SK-N-SH treated with all-trans-retinoic acid at 6 μM for 48 hours (cell line): ENCODE results near the gene SCFD2.

ENCODE experiments used
- ARNTL ChIP-seq: fragments of 450-650 bp; formaldehyde crosslinking; IDR thresholded peaks from 2 replicates; pipeline ENCODE4 v1.5.0; 2020; ENCODE audit warnings: low read depth, mild to moderate bottlenecking, moderate library complexity, borderline replicate concordance
- BACH2 ChIP-seq: fragments of 250-450 bp; sonication (Bioruptor Pico); IDR thresholded peaks from 2 replicates; pipeline ENCODE4 v1.9.0; 2021; ENCODE audit warnings: mild to moderate bottlenecking, borderline replicate concordance
- CREB5 ChIP-seq: fragments of 250-450 bp; sonication (Bioruptor Pico); IDR thresholded peaks from 2 replicates; pipeline ENCODE4 v1.5.1; 2020; ENCODE audit warnings: low read depth, mild to moderate bottlenecking, moderate library complexity
- ESRRG ChIP-seq: fragments of 250-450 bp; sonication (Bioruptor Pico); IDR thresholded peaks from 2 replicates; pipeline ENCODE4 v1.6.1; 2021; ENCODE audit warnings: mild to moderate bottlenecking
- GLIS3 ChIP-seq: fragments of 250-450 bp; sonication (Bioruptor Pico); IDR thresholded peaks from 2 replicates; pipeline ENCODE4 v1.5.0; 2020; ENCODE audit warnings: mild to moderate bottlenecking, moderate library complexity
- RARB ChIP-seq: fragments of 250-450 bp; sonication (Bioruptor Pico); IDR thresholded peaks from 2 replicates; pipeline ENCODE4 v1.8.0; 2021; ENCODE audit warnings: mild to moderate bottlenecking, moderate library complexity
- SNAI2 ChIP-seq: fragments of 250-450 bp; sonication (Bioruptor Pico); IDR thresholded peaks from 2 replicates; pipeline ENCODE4 v1.5.0; 2020; ENCODE audit warnings: mild to moderate bottlenecking, moderate library complexity
- TSHZ2 ChIP-seq: fragments of 250-450 bp; sonication (Bioruptor Pico); IDR thresholded peaks from 2 replicates; pipeline ENCODE4 v1.5.0; 2020; ENCODE audit warnings: mild to moderate bottlenecking, moderate library complexity
- ZFP30 ChIP-seq: fragments of 450-650 bp; formaldehyde crosslinking; IDR thresholded peaks from 2 replicates; pipeline ENCODE4 v1.5.0; 2022; ENCODE audit warnings: mild to moderate bottlenecking, moderate library complexity
- ZNF565 ChIP-seq: fragments of 450-650 bp; formaldehyde crosslinking; conservative IDR thresholded peaks from 2 replicates; pipeline ENCODE4 v1.5.0; 2020; ENCODE audit warnings: low read depth, mild to moderate bottlenecking, moderate library complexity
- ZNF70 ChIP-seq: fragments of 450-650 bp; formaldehyde crosslinking; IDR thresholded peaks from 2 replicates; pipeline ENCODE4 v1.5.0; 2020; ENCODE audit warnings: mild to moderate bottlenecking, moderate library complexity
- ZNF8 ChIP-seq: fragments of 450-650 bp; formaldehyde crosslinking; IDR thresholded peaks from 2 replicates; pipeline ENCODE4 v1.5.0; 2020; ENCODE audit warnings: mild to moderate bottlenecking, moderate library complexity
- TF ChIP-seq, protein P1 (sequence below): fragments of 250-450 bp; sonication (Bioruptor Pico); IDR thresholded peaks from 2 replicates; pipeline ENCODE4 v1.8.0; 2021; ENCODE audit warnings: low read depth, mild to moderate bottlenecking, moderate library complexity, borderline replicate concordance
- TF ChIP-seq, protein P2 (sequence below): fragments of 250-450 bp; sonication (Bioruptor Pico); IDR thresholded peaks from 2 replicates; pipeline ENCODE4 v1.8.0; 2020; ENCODE audit warnings: mild to moderate bottlenecking, moderate library complexity, borderline replicate concordance

DNA sequence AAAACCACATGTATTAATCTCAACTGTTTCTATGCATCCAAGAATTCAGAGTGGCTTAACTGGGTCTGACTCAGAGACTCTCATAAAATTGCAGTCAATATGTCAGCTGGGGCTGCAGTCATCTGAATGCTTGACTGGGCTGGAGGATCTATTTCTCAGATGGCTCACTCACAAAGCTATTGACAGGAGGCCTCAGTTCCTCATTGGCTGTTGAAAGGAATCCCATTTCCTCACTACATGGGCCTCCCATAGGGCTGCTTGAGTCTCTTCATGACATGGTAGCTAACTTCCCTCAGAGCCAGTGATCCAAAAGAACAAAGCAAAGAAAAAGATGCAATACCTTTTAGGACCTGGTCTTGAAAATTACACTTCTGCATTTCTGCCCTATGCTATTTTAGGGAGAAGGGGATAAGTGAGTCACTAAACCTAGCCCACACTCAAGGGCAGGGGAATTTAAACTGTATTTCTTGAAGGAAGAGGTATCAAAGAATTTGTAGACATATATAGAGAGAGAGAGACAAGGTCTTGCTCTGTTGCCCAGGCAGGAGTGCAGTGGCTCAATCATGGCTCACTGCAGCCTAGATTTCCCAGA is 9.8 kb downstream of the SCFD2 start:
- TF ChIP-seq BACH2 (CRISPR knock-in tag) (no peak), TSHZ2 (no peak), CREB5 (CRISPR knock-in tag) (no peak), ZNF565 (CRISPR knock-in tag) (no peak), ZNF70 (no peak), ZNF8 (CRISPR knock-in tag) (no peak), RARB (CRISPR knock-in tag) (no peak), SNAI2 (CRISPR knock-in tag) (no peak), ZFP30 (CRISPR knock-in tag) (no peak), ESRRG (CRISPR knock-in tag) (no peak), ARNTL (CRISPR knock-in tag) (no peak), GLIS3 (CRISPR knock-in tag) (no peak)
- TF ChIP-seq, protein P1, sequence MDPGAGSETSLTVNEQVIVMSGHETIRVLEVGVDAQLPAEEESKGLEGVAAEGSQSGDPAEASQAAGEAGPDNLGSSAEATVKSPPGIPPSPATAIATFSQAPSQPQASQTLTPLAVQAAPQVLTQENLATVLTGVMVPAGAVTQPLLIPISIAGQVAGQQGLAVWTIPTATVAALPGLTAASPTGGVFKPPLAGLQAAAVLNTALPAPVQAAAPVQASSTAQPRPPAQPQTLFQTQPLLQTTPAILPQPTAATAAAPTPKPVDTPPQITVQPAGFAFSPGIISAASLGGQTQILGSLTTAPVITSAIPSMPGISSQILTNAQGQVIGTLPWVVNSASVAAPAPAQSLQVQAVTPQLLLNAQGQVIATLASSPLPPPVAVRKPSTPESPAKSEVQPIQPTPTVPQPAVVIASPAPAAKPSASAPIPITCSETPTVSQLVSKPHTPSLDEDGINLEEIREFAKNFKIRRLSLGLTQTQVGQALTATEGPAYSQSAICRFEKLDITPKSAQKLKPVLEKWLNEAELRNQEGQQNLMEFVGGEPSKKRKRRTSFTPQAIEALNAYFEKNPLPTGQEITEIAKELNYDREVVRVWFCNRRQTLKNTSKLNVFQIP (CRISPR knock-in tag), result no peak
- TF ChIP-seq, protein P2, sequence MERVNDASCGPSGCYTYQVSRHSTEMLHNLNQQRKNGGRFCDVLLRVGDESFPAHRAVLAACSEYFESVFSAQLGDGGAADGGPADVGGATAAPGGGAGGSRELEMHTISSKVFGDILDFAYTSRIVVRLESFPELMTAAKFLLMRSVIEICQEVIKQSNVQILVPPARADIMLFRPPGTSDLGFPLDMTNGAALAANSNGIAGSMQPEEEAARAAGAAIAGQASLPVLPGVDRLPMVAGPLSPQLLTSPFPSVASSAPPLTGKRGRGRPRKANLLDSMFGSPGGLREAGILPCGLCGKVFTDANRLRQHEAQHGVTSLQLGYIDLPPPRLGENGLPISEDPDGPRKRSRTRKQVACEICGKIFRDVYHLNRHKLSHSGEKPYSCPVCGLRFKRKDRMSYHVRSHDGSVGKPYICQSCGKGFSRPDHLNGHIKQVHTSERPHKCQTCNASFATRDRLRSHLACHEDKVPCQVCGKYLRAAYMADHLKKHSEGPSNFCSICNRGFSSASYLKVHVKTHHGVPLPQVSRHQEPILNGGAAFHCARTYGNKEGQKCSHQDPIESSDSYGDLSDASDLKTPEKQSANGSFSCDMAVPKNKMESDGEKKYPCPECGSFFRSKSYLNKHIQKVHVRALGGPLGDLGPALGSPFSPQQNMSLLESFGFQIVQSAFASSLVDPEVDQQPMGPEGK (CRISPR knock-in tag), result no peak
